ENCODE results near the gene MAK. TPM values are rescaled to one million over a fixed set of nuclear protein-coding genes. Genes with fewer than 3 reads are reported as not detected.
"Not testable (repeated sequence)": the region's sequence is repeated elsewhere in the genome, so short reads cannot be mapped to it uniquely, and the experiment has no call there.

Gene MAK
- total and polyA plus RNA-seq, 3 donors from 2014 or later, result 5.3 to 21.2 (median 9.4) TPM

DNA sequence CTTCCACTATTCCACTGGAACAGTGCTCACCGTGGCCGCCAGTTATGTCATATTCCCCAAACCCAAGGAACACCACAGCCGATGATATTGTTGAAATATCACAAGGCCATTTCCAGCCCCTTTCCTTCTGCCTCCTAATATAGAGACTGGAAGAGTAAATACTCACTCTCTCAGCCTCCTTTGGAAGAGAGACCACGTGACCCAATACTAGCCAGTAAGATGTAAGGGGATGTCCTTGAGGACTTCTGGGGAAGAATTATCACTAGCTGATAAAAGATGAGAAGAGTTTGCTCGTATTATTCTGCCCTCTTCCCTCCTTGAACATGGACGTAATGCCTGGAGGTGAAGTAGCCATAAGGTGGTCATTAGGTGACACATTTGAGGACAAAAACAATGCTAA lies 13.5 kb downstream of the MAK start:
- TF ChIP-seq, protein P1, sequence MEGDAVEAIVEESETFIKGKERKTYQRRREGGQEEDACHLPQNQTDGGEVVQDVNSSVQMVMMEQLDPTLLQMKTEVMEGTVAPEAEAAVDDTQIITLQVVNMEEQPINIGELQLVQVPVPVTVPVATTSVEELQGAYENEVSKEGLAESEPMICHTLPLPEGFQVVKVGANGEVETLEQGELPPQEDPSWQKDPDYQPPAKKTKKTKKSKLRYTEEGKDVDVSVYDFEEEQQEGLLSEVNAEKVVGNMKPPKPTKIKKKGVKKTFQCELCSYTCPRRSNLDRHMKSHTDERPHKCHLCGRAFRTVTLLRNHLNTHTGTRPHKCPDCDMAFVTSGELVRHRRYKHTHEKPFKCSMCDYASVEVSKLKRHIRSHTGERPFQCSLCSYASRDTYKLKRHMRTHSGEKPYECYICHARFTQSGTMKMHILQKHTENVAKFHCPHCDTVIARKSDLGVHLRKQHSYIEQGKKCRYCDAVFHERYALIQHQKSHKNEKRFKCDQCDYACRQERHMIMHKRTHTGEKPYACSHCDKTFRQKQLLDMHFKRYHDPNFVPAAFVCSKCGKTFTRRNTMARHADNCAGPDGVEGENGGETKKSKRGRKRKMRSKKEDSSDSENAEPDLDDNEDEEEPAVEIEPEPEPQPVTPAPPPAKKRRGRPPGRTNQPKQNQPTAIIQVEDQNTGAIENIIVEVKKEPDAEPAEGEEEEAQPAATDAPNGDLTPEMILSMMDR (IDR thresholded peaks at IDR 0.05), result no peak
- TF ChIP-seq POLR2A (IDR thresholded peaks at IDR 0.05), result no peak
- Histone ChIP-seq H3K27me3 (no peaks in the 10 kb centered on the region), H3K4me1 (no peaks in the 10 kb centered on the region), H3K27ac (no peak overlapping the region), H3K36me3 (ENCODE audit: low read depth, missing control alignments) (no peaks in the 10 kb centered on the region), H3K9me3 (no peaks in the 10 kb centered on the region), H3K4me3 (no peak overlapping the region)
- WGBS, 2 donors, result 75 to 87% methylated on average over 6 of the region's 6 CpGs
- DNase-seq, result no peak
- intact Hi-C loops (cut with DNase I; ENCODE audit: low total_unique reads), result no loop called here

DNA sequence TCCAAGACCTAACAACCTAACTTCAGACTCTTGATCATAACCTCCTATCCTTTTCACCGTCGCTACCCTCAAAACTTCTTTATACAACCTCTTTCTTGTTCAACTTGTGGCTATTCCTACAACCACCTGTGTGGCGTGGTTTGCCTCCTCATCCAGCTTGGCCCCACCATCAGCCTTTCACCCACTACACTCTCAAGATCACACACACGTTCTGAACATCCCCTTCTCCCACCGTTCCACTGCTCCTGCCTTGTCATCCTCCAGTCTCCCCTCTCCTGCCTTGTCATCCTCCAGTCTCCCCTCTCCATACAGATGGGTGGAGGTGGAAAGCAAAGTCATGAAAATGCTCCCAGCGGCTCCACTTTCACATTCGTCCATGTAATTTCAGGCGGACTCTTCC lies 14.0 kb downstream of the MAK start:
- no peak overlapping the region for H3K27ac ChIP-seq
- H3K4me3 ChIP-seq, result no peak overlapping the region
- no peaks in the 10 kb centered on the region for H3K4me1 ChIP-seq
- intact Hi-C loops (cut with DNase I; ENCODE audit: low total_unique reads), result no loop called here
- DNase-seq, result no peak
- no peak for TF ChIP-seq POLR2A (IDR thresholded peaks at IDR 0.05)
- TF ChIP-seq, protein P1 (IDR thresholded peaks at IDR 0.05), result no peak
- WGBS, 2 donors, result 72 to 90% methylated on average over 8 of the region's 8 CpGs
- H3K36me3 ChIP-seq (ENCODE audit: low read depth, missing control alignments), result no peaks in the 10 kb centered on the region
- H3K9me3 ChIP-seq, result no peaks in the 10 kb centered on the region
- H3K27me3 ChIP-seq, result no peaks in the 10 kb centered on the region

DNA sequence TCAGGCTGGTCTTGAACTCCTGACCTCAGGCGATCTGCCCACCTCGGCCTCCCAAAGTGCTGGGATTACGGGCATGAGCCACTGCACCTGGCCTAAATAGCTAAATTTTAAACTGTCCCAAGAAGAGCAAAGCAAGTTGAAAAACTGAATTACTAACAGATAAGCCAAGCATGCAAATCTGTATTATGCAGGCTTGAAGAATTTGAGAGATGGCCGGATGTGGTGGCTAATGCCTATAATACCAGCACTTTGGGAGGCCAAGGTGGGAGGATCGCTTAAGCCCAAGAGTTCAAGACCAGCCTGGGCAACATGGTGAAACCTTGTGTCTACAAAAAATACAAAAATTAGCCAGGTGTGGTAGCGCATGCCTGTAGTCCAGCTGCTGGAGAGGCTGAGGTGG lies 24.2 kb downstream of the MAK start:
- H3K4me1 ChIP-seq; intact Hi-C loops (cut with DNase I; ENCODE audit: low total_unique reads); H3K36me3 ChIP-seq (ENCODE audit: low read depth, missing control alignments); H3K4me3 ChIP-seq; DNase-seq; H3K27me3 ChIP-seq; H3K9me3 ChIP-seq; H3K27ac ChIP-seq: not testable (repeated sequence)
- 94 to 95% methylated on average over 6 of the region's 6 CpGs for WGBS, 2 donors

DNA sequence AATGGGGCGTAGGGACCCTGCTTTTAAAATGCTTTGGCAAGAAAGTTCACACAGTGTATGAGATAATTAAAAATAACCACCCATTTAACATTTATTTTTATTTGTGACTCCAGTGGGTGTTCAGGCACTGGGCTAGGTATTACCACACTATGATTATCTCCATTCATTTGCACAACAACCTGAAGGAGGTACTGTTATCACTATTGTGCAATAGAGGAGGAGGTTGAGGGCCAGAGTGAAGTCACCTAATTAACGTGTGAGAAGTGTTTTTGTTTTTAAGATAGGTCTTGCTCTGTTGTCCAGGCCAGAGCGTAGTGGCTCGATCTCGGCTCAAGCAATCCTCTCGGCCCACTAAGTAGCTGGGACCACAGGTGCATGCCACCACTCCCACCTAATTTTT lies 29.2 kb downstream of the MAK start:
- H3K36me3 ChIP-seq (ENCODE audit: low read depth, missing control alignments), result no peaks in the 10 kb centered on the region
- H3K27me3 ChIP-seq, result no peaks in the 10 kb centered on the region
- DNase-seq, result no peak
- WGBS, 2 donors, result 90 to 91% methylated on average over 6 of the region's 6 CpGs
- H3K4me1 ChIP-seq, result no peaks in the 10 kb centered on the region
- TF ChIP-seq, protein P1 (IDR thresholded peaks at IDR 0.05), result no peak
- intact Hi-C loops (cut with DNase I; ENCODE audit: low total_unique reads), result no loop called here
- no peaks in the 10 kb centered on the region for H3K9me3 ChIP-seq
- H3K4me3 ChIP-seq, result no peak overlapping the region
- H3K27ac ChIP-seq, result no peak overlapping the region

DNA sequence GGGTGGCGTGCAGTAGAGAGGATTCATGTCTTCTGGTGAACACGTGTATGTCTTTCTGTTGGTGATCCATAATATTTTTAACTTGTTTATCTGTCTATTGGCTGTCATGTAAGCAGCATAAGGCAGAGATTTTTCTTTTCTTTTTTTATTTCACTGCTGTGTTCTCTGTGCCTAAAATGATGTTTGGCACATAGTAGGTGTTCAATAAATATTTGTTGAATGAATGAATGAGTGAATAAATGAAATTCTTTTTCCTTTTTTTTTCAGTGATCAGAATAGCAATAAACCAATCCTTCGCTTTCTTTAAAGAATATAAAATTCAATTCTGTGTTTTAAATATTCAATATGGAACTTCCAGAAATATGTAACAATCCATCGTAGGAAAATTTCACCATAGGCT lies 30.0 kb downstream of the MAK start:
- TF ChIP-seq, protein P1 (IDR thresholded peaks at IDR 0.05), result no peak
- no peak for TF ChIP-seq POLR2A (IDR thresholded peaks at IDR 0.05)
- no peaks in the 10 kb centered on the region for H3K27me3 ChIP-seq
- no peaks in the 10 kb centered on the region for H3K36me3 ChIP-seq (ENCODE audit: low read depth, missing control alignments)
- no peak overlapping the region for H3K27ac ChIP-seq
- H3K4me3 ChIP-seq, result no peak overlapping the region
- no peaks in the 10 kb centered on the region for H3K4me1 ChIP-seq
- intact Hi-C loops (cut with DNase I; ENCODE audit: low total_unique reads), result no loop called here
- WGBS, 2 donors, result 90 to 95% methylated on average over 4 of the region's 4 CpGs
- DNase-seq, result no peak
- no peaks in the 10 kb centered on the region for H3K9me3 ChIP-seq

All from testis (tissue), 3 donors.